ENCODE results near the gene ARHGAP24. TPM values are rescaled to one million over a fixed set of nuclear protein-coding genes. Genes with fewer than 3 reads are reported as not detected.

Gene ARHGAP24
- total RNA-seq, 4 donors from 2014 or later: 54.8 to 88.6 (median 62.6) TPM

GRCh38 chr4:85722807-85723206 lies 247.9 kb downstream of the ARHGAP24 start:
- no peak for TF ChIP-seq CTCF (IDR thresholded peaks at IDR 0.05; ENCODE audit: low read depth)

GRCh38 chr4:85724791-85725563 lies 250.0 kb downstream of the ARHGAP24 start:
- TF ChIP-seq CTCF (IDR thresholded peaks at IDR 0.05; ENCODE audit: low read depth): no peak

GRCh38 chr4:85725721-85726170 lies 250.8 kb downstream of the ARHGAP24 start:
- no peak for TF ChIP-seq CTCF (IDR thresholded peaks at IDR 0.05; ENCODE audit: low read depth)

GRCh38 chr4:85726555-85726954 lies 251.6 kb downstream of the ARHGAP24 start:
- no peak for TF ChIP-seq CTCF (IDR thresholded peaks at IDR 0.05; ENCODE audit: low read depth)

GRCh38 chr4:85728464-85728863 lies 253.5 kb downstream of the ARHGAP24 start:
- TF ChIP-seq CTCF (IDR thresholded peaks at IDR 0.05; ENCODE audit: low read depth): no peak

GRCh38 chr4:85732124-85732523 lies 257.2 kb downstream of the ARHGAP24 start:
- TF ChIP-seq CTCF (IDR thresholded peaks at IDR 0.05; ENCODE audit: low read depth): no peak

GRCh38 chr4:85733798-85734197 lies 258.8 kb downstream of the ARHGAP24 start:
- TF ChIP-seq CTCF (IDR thresholded peaks at IDR 0.05; ENCODE audit: low read depth): no peak

Measured in subcutaneous adipose tissue (tissue), 4 donors.